ENCODE data around the gene DHX35. TPM values are rescaled to one million over a fixed set of nuclear protein-coding genes. Genes with fewer than 3 reads are reported as not detected.

The DHX35 gene
- total and polyA plus RNA-seq, 10 of the 15 experiments (the other 5 are each of a cell fraction or from before 2014, with no cell fraction given), result 4.3 to 21.6 (median 14.9) TPM

DNA sequence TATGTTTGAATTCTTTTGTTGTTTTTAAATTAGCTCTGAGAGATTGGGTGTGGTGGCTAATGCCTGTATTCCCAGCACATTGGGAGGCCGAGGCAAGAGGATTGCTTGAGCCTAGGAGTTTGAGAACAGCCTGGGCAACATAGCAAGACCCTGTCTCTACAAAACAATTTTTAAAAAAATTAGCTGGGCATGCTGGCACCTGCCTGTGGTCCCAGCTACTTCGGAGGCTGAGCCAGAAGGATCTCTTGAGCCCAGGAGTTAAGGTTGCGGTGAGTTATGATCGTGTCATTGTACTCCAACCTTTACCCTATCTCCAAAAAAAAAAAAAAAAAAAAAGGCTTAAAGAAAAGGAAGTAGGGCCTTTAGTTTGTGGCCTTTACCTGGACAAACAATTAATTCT, 22.9 kb downstream of the DHX35 start:
- CTCF ChIA-PET, result interaction anchor here (0.9 to 4.7 kb wide), 8 partner anchors 10 to 64 kb away, joined by 3 to 33 read pairs (median 5); partner anchors contain the start of gene DHX35
- Histone ChIP-seq H3K27ac (ENCODE audit: control insufficient read depth, insufficient read depth) (no peak overlapping the region; the same call in 1 of the 2 replicates), H3K27me3 (replicated peaks in 1 of 2; ENCODE audit: control insufficient read depth in 2 of 2, insufficient read depth in 2 of 2, low read length in 1 of 2) (no peaks in the 10 kb centered on the region), H3K4me1 (ENCODE audit: control insufficient read depth, insufficient read depth, low read length) (peaks cover 34% of the 10 kb centered on the region), H3K9me3 (replicated peaks; ENCODE audit: control insufficient read depth, insufficient read depth, low read length) (no peaks in the 10 kb centered on the region), H2AFZ (ENCODE audit: control insufficient read depth, low read depth, low read length) (no peak overlapping the region), H3K4me2 (ENCODE audit: control insufficient read depth, insufficient read depth) (no peak overlapping the region), H4K20me1 (ENCODE audit: control insufficient read depth, insufficient read depth) (no peaks in the 10 kb centered on the region), H3K9ac (ENCODE audit: control insufficient read depth, insufficient read depth, low read length) (no peak overlapping the region), H3K79me2 (ENCODE audit: control insufficient read depth, insufficient read depth, low read length) (peaks cover 2% of the 10 kb centered on the region), H3K36me3 (ENCODE audit: control insufficient read depth in 2 of 2, insufficient read depth in 2 of 2, low read length in 1 of 2) (peaks cover 0 to 3% of the 10 kb centered on the region in 2 experiments; a peak in 1 of 4 replicates), H3K4me3 (no peak overlapping the region)
- ATAC-seq (no peak), FAIRE-seq (no peak), DNase-seq (ENCODE audit: low read depth, low spot score) (no peak)
- TF ChIP-seq REST (IDR thresholded peaks at IDR 0.05; ENCODE audit: low read depth, low read length) (no peak), NFYA (IDR thresholded peaks at IDR 0.05; ENCODE audit: borderline replicate concordance, low read depth, low read length) (no peak), SMAD5 (IDR thresholded peaks at IDR 0.05; ENCODE audit: low read depth) (no peak), BCL3 (IDR thresholded peaks at IDR 0.05; ENCODE audit: borderline replicate concordance, insufficient read depth, low read depth, low read length, poor library complexity, severe bottlenecking) (no peak), ZZZ3 (IDR thresholded peaks at IDR 0.05; ENCODE audit: control insufficient read depth, insufficient read length, low read depth) (no peak), MTA2 (IDR thresholded peaks at IDR 0.05; ENCODE audit: low read depth) (no peak), ZNF687 (IDR thresholded peaks at IDR 0.05) (no peak), LARP7 (IDR thresholded peaks at IDR 0.05) (no peak), TCF7 (IDR thresholded peaks at IDR 0.05; ENCODE audit: borderline replicate concordance) (no peak)
- intact Hi-C loops (cut with micrococcal nuclease; ENCODE audit: unreplicated experiment), result no loop called here
- BruUV-seq (replicated peaks), result no TSS peak
- SMC1A ChIA-PET (ENCODE audit: uncharacterized antibody, unreplicated experiment), result interaction anchor here (0.8 to 14.8 kb wide), 10 partner anchors 12 to 63 kb away, joined by 3 to 237 read pairs (median 4); partner anchors contain the start of genes DHX35 and FAM83D
- 100% methylated on average over 4 of the region's 4 CpGs for WGBS (ENCODE audit: insufficient coverage, insufficient replicate concordance, low lambda C conversion rate, missing lambda C conversion rate)
- POLR2A ChIA-PET, result interaction anchor here (0.6 to 5.6 kb wide), 7 partner anchors 9 to 951 kb away, joined by 3 to 36 read pairs (median 3); partner anchors contain the start of genes DHX35 and RPRD1B
- RAD21 ChIA-PET (ENCODE audit: unreplicated experiment), result interaction anchor here (1.0 to 6.4 kb wide), 6 partner anchors 12 to 110 kb away, joined by 3 to 75 read pairs (median 4); partner anchors contain the start of gene DHX35
- in situ Hi-C loops (cut with MboI), result no loop called here
